IMR-90 (cell line): ENCODE data around the gene SUN5. TPM values are rescaled to one million over a fixed set of nuclear protein-coding genes. Genes with fewer than 3 reads are reported as not detected.
"Not testable (repeated sequence)": the region's sequence is repeated elsewhere in the genome, so short reads cannot be mapped to it uniquely, and the experiment has no call there.

Source experiments
- ATAC-seq: fragments of 200-7000 bp; cut with Tn5 transposase; 2 replicates; pipeline ENCODE4 v1.9.1; 2020; ENCODE audit warnings: low read depth, mild to moderate bottlenecking, moderate library complexity
- BruUV-seq: library from RNA; stranded (reverse); fragments of 400-500 nt; replicated peaks from 2 replicates; lab custom pipeline; 2021; lab: Mats Ljungman, UMichigan
- CTCF ChIA-PET: fragments of 300-600 bp; formaldehyde crosslinking; extraction: SDS; loops from one replicate; lab custom pipeline; 2021; ENCODE audit warnings: antibody characterized with exemption; lab: Yijun Ruan, JAX
- POLR2A ChIA-PET: fragments of 300-600 bp; sonication (Branson Sonifier 250); formaldehyde crosslinking; loops from one replicate; lab custom pipeline; 2022; ENCODE audit warnings: antibody characterized with exemption; ENCODE audit not compliant: unreplicated experiment; lab: Charles Lee
- DNase-seq: peaks from one replicate; pipeline ENCODE4 v3.0.0; 2013
- H2AFZ ChIP-seq: replicated peaks from 2 replicates; pipeline ENCODE3; 2013; ENCODE audit warnings: low read length, mild to moderate bottlenecking; ENCODE audit not compliant: poor library complexity
- H2AK5ac ChIP-seq: 2 replicates; pipeline ENCODE4 v1.6.1; 2013; ENCODE audit warnings: low read depth, low read length, inconsistent platforms
- H2AK9ac ChIP-seq: replicated peaks from 2 replicates; pipeline ENCODE3; 2013; ENCODE audit warnings: mild to moderate bottlenecking, low read depth, low read length, moderate library complexity; ENCODE audit not compliant: poor library complexity
- H2BK120ac ChIP-seq: 2 replicates; pipeline ENCODE4 v1.6.1; 2013; ENCODE audit warnings: low read depth, low read length, inconsistent platforms
- H2BK15ac ChIP-seq: 3 replicates; pipeline ENCODE4 v1.6.1; 2013; ENCODE audit warnings: low read depth, low read length, inconsistent platforms
- H2BK20ac ChIP-seq: 2 replicates; pipeline ENCODE4 v1.6.1; 2013; ENCODE audit warnings: low read depth, mild to moderate bottlenecking, inconsistent platforms, low read length, moderate library complexity
- H2BK5ac ChIP-seq: 2 replicates; pipeline ENCODE4 v1.6.1; 2013; ENCODE audit warnings: mild to moderate bottlenecking, low read depth, low read length, inconsistent platforms; ENCODE audit not compliant: poor library complexity, severe bottlenecking
- H3K14ac ChIP-seq: replicated peaks from 2 replicates; pipeline ENCODE4 v1.6.1; 2013; ENCODE audit warnings: low read depth, low read length, inconsistent platforms
- H3K18ac ChIP-seq: 2 replicates; pipeline ENCODE4 v1.6.1; 2013; ENCODE audit warnings: low read depth, low read length, control low read depth
- H3K23ac ChIP-seq: 2 replicates; pipeline ENCODE4 v1.6.1; 2013; ENCODE audit warnings: low read depth, low read length, inconsistent platforms
- H3K27ac ChIP-seq: 2 replicates; pipeline ENCODE4 v1.5.1; 2013; ENCODE audit warnings: mild to moderate bottlenecking, control low read depth, low read length; ENCODE audit not compliant: insufficient read depth
- H3K27me3 ChIP-seq: 2 replicates; pipeline ENCODE4 v1.6.1; 2013; ENCODE audit warnings: low read length; ENCODE audit not compliant: control insufficient read depth, insufficient read depth
- H3K36me3 ChIP-seq: 2 replicates; pipeline ENCODE4 v1.6.1; 2013; ENCODE audit warnings: low read length, mixed read lengths; ENCODE audit not compliant: control insufficient read depth, insufficient read depth
- H3K4ac ChIP-seq: 2 replicates; pipeline ENCODE4 v1.6.1; 2013; ENCODE audit warnings: low read depth, low read length, inconsistent platforms
- H3K4me1 ChIP-seq: 2 replicates; pipeline ENCODE4 v1.6.1; 2013; ENCODE audit warnings: low read length, mixed read lengths; ENCODE audit not compliant: control insufficient read depth, insufficient read depth
- H3K4me2 ChIP-seq: 2 replicates; pipeline ENCODE4 v1.6.1; 2013; ENCODE audit warnings: low read depth, mild to moderate bottlenecking, control low read depth, low read length, moderate library complexity
- H3K4me3 ChIP-seq: 2 replicates; pipeline ENCODE4 v1.5.1; 2013; ENCODE audit warnings: low read depth, mild to moderate bottlenecking, control low read depth, low read length, moderate library complexity; ENCODE audit not compliant: insufficient read depth
- H3K56ac ChIP-seq: 2 replicates; pipeline ENCODE4 v1.6.1; 2013; ENCODE audit warnings: low read length, inconsistent platforms; ENCODE audit not compliant: insufficient read depth; ENCODE audit errors: extremely low read depth
- H3K79me1 ChIP-seq, 2 experiments: 2 replicates each; pipeline ENCODE4 v1.6.1; 2013; ENCODE audit warnings: low read length in 2 of 2, inconsistent platforms in 1 of 2, low read depth in 1 of 2
- H3K9ac ChIP-seq: 2 replicates; pipeline ENCODE4 v1.6.1; 2013; ENCODE audit warnings: low read depth, low read length, control low read depth
- H3K9me1 ChIP-seq: 2 replicates; pipeline ENCODE4 v1.6.1; 2013; ENCODE audit warnings: low read length, inconsistent platforms; ENCODE audit not compliant: insufficient read depth
- H3K9me3 ChIP-seq: 2 replicates; pipeline ENCODE4 v1.6.1; 2013; ENCODE audit warnings: low read length; ENCODE audit not compliant: control insufficient read depth, insufficient read depth
- H4K20me1 ChIP-seq: 2 replicates; pipeline ENCODE4 v1.6.1; 2013; ENCODE audit warnings: low read length, inconsistent platforms; ENCODE audit not compliant: insufficient read depth
- H4K5ac ChIP-seq: 2 replicates; pipeline ENCODE4 v1.6.1; 2013; ENCODE audit warnings: mild to moderate bottlenecking, low read depth, low read length, control low read depth
- H4K8ac ChIP-seq, 2 experiments: 2 replicates each; pipeline ENCODE4 v1.6.1; 2013; ENCODE audit warnings: low read depth in 2 of 2, low read length in 2 of 2, control low read depth in 1 of 2, inconsistent platforms in 1 of 2
- H4K91ac ChIP-seq: 2 replicates; pipeline ENCODE4 v1.6.1; 2013; ENCODE audit warnings: low read depth, low read length, inconsistent platforms; ENCODE audit not compliant: insufficient read depth
- BHLHE40 ChIP-seq: fragments of 150-350 bp; IDR thresholded peaks from 2 replicates; pipeline ENCODE4 v1.6.1; 2016; ENCODE audit warnings: mild to moderate bottlenecking, low read depth, low read length
- CEBPB ChIP-seq: IDR thresholded peaks from 2 replicates; pipeline ENCODE4 v1.6.1; 2012; ENCODE audit warnings: low read depth, low read length, improper control_type of control experiment
- CHD1 ChIP-seq: IDR thresholded peaks from 2 replicates; pipeline ENCODE4 v1.6.1; 2012; ENCODE audit warnings: low read depth, low read length, improper control_type of control experiment
- MAFK ChIP-seq: IDR thresholded peaks from 2 replicates; pipeline ENCODE4 v1.6.1; 2012; ENCODE audit warnings: low read depth, low read length, improper control_type of control experiment
- MXI1 ChIP-seq: IDR thresholded peaks from 2 replicates; pipeline ENCODE4 v1.6.1; 2012; ENCODE audit warnings: low read depth, mild to moderate bottlenecking, low read length, moderate library complexity, borderline replicate concordance
- NFE2L2 ChIP-seq: fragments of 150-350 bp; IDR thresholded peaks from 2 replicates; pipeline ENCODE4 v1.6.1; 2016; ENCODE audit warnings: low read depth, mild to moderate bottlenecking, low read length
- POLR2A ChIP-seq: IDR thresholded peaks from 2 replicates; pipeline ENCODE4 v1.6.1; 2012; ENCODE audit warnings: mild to moderate bottlenecking, low read depth, low read length
- RAD21 ChIP-seq: IDR thresholded peaks from 2 replicates; pipeline ENCODE4 v1.6.1; 2012; ENCODE audit warnings: low read length, improper control_type of control experiment
- RCOR1 ChIP-seq: IDR thresholded peaks from 2 replicates; pipeline ENCODE4 v1.6.1; 2012; ENCODE audit warnings: mild to moderate bottlenecking, low read length, improper control_type of control experiment; ENCODE audit not compliant: insufficient replicate concordance
- RFX5 ChIP-seq: IDR thresholded peaks from 2 replicates; pipeline ENCODE4 v1.8.0; 2012; ENCODE audit warnings: low read depth, mild to moderate bottlenecking, low read length, moderate library complexity
- SMC3 ChIP-seq: fragments of 150-350 bp; IDR thresholded peaks from 2 replicates; pipeline ENCODE4 v1.6.1; 2016; ENCODE audit warnings: low read depth, mild to moderate bottlenecking, antibody characterized with exemption, low read length, moderate library complexity
- USF2 ChIP-seq: fragments of 150-350 bp; IDR thresholded peaks from 2 replicates; pipeline ENCODE4 v1.6.1; 2017; ENCODE audit warnings: mild to moderate bottlenecking, antibody characterized with exemption, low read length, low read depth
- WGBS, 2 experiments: methylation state at CpG; one replicate each; pipeline versions ENCODE4 v1.1.5 to v1.1.7; 2013; ENCODE audit warnings: missing lambda C conversion rate in 2 of 2; ENCODE audit not compliant: insufficient read length in 1 of 2; ENCODE audit errors: extremely low coverage in 2 of 2; 5-methylcytosine and 5-hydroxymethylcytosine counted together
- dilution Hi-C: fragments of 300-500 bp; cut with HindIII; formaldehyde crosslinking; loops from one replicate; pipeline ENCODE4 v1.14.3; 2018; ENCODE audit warnings: low sequenced_read_pairs; ENCODE audit not compliant: unreplicated experiment
- in situ Hi-C: fragments of 300-500 bp; cut with MboI; formaldehyde crosslinking; loops from 3 replicates; pipeline ENCODE4 v1.14.3; 2019; ENCODE audit warnings: low sequenced_read_pairs, inconsistent platforms, mixed read lengths
- intact Hi-C: fragments of 100-400 bp; cut with micrococcal nuclease; formaldehyde crosslinking; loops from 2 replicates; pipeline ENCODE4 v1.10.0; 2022
- polyA plus RNA-seq, 3 experiments: library from polyadenylated mRNA; depleted of rRNA; stranded (reverse); fragments of >200 nt; gene quantifications; 2 replicates each; pipeline ENCODE4 v1.2.3, GENCODE V29; 2012; ENCODE audit warnings: low replicate concordance in 1 of 3
- total RNA-seq: library from RNA; depleted of rRNA; stranded (reverse); fragments of >200 nt; gene quantifications from 2 replicates; pipeline ENCODE4 v1.2.3, GENCODE V29; 2012

Gene SUN5
- total and polyA plus RNA-seq, 2 of the 4 experiments (the other 2 are of a cell fraction) = not detected

DNA sequence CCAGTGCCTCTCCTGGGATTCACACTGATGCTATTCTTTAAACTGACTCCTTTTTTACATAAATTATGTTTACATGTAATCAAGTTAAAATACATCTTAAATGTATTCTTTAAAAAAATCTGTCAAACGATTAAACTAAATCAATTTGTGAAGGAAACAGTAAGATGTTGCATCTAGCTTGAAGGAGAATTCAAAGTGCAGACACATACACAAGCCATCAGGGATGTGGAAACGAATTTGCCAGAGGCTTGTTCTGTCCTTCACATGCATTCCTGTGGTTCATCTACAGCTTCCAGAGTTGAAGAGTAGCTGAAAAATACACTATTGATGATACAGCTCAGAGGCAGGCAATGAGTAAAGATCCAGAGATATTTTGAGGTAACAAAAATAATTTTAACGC lies 42.2 kb upstream of the SUN5 start:
- ChIA-PET POLR2A (no interaction called here), CTCF (no interaction called here)
- TF ChIP-seq SMC3 (no peak), CHD1 (no peak), CEBPB (no peak), RCOR1 (no peak), MXI1 (no peak), NFE2L2 (no peak), POLR2A (no peak), BHLHE40 (no peak), MAFK (no peak), RAD21 (no peak), RFX5 (no peak), USF2 (no peak)
- H3K9ac ChIP-seq = no peak overlapping the region
- H3K23ac ChIP-seq = no peak overlapping the region
- no peak overlapping the region for H3K27ac ChIP-seq
- no peak overlapping the region for H2BK20ac ChIP-seq
- in situ Hi-C loops (no loop called here), intact Hi-C loops (no loop called here), dilution Hi-C loops (no loop called here)
- no peak overlapping the region for H3K4me3 ChIP-seq
- H3K27me3 ChIP-seq = no peaks in the 10 kb centered on the region
- H4K5ac ChIP-seq = no peak overlapping the region
- no peak overlapping the region for H2BK120ac ChIP-seq
- no peaks in the 10 kb centered on the region for H3K36me3 ChIP-seq
- H3K9me3 ChIP-seq = 0 out of 2 replicates have a peak, but pooled peaks cover 2% of the 10 kb centered on the region
- H3K56ac ChIP-seq = no peak overlapping the region
- no peak overlapping the region for H4K91ac ChIP-seq
- DNase-seq (no peak), ATAC-seq (no peak)
- no peak overlapping the region for H3K4me2 ChIP-seq
- no TSS peak for BruUV-seq
- H2AK5ac ChIP-seq = no peak overlapping the region
- no peaks in the 10 kb centered on the region for H3K79me1 ChIP-seq
- H3K4me1 ChIP-seq = no peaks in the 10 kb centered on the region
- no peaks in the 10 kb centered on the region for H4K20me1 ChIP-seq
- no CpG with 5 or more reads among the region's 3 CpGs for WGBS, 2 experiments
- H3K4ac ChIP-seq = no peak overlapping the region
- H3K9me1 ChIP-seq = no peaks in the 10 kb centered on the region
- H2AK9ac ChIP-seq = no peak overlapping the region
- no peak overlapping the region for H4K8ac ChIP-seq
- H3K18ac ChIP-seq = no peak overlapping the region
- H2BK15ac ChIP-seq = no peak overlapping the region
- H3K14ac ChIP-seq = no peak overlapping the region
- no peak overlapping the region for H2AFZ ChIP-seq
- H2BK5ac ChIP-seq = no peak overlapping the region

DNA sequence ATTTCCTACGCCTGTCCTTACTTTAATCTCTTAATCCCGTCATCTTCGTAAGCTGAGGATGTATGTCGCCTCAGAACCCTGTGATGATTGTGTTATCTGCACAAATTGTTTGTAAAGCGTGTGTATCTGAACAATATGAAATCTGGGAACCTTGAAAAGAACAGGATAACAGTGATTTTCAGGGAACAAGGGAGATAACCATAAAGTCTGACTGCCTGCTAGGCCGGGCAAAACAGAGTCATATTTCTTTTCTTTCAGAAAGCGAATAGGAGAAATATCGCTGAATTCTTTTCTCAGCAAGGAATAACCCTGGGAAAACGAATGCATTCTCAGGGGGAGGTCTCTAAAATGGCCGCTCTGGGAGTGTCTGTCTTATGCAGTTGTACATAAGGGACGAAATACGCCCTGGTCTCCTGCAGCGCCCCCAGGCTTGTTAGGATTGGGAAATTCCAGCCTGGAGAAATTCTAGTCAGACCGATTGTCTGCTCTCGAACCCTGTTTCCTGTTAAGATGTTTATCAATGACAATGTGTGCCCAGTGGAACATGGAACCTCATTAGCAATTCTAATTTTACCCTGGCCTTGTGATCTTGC lies 41.0 kb upstream of the SUN5 start:
- H2BK120ac ChIP-seq, H3K27ac ChIP-seq, H3K4me2 ChIP-seq, H3K27me3 ChIP-seq, CTCF ChIA-PET, H3K18ac ChIP-seq, H3K4me3 ChIP-seq, H3K4ac ChIP-seq, H2AFZ ChIP-seq, H4K20me1 ChIP-seq, intact Hi-C loops, H3K4me1 ChIP-seq, H3K23ac ChIP-seq, in situ Hi-C loops, H4K5ac ChIP-seq, H4K91ac ChIP-seq, POLR2A ChIA-PET, H3K14ac ChIP-seq, ATAC-seq, H2BK5ac ChIP-seq, H2AK9ac ChIP-seq, H4K8ac ChIP-seq, BruUV-seq, H3K9me3 ChIP-seq, H3K9ac ChIP-seq, DNase-seq, dilution Hi-C loops, H2BK20ac ChIP-seq, H3K79me1 ChIP-seq, H2AK5ac ChIP-seq, H3K36me3 ChIP-seq, H3K9me1 ChIP-seq, H2BK15ac ChIP-seq, H3K56ac ChIP-seq: not testable (repeated sequence)
- 47% methylated on average over 5 of the region's 15 CpGs; no CpG with 5 or more reads in 1 of the 2 experiments for WGBS, 2 experiments
